NOMO-1 treated with DMSO at 0.1 percent for 48 hours (cell line): ENCODE measurements around the gene ZNF555.
"Not testable (repeated sequence)": the region's sequence is repeated elsewhere in the genome, so short reads cannot be mapped to it uniquely, and the experiment has no call there.

Experiments
- DNase-seq: peaks from one replicate; lab custom pipeline; 2025; ENCODE audit not compliant: unreplicated experiment; lab: John Stamatoyannopoulos, UW

The ZNF555 gene

DNA sequence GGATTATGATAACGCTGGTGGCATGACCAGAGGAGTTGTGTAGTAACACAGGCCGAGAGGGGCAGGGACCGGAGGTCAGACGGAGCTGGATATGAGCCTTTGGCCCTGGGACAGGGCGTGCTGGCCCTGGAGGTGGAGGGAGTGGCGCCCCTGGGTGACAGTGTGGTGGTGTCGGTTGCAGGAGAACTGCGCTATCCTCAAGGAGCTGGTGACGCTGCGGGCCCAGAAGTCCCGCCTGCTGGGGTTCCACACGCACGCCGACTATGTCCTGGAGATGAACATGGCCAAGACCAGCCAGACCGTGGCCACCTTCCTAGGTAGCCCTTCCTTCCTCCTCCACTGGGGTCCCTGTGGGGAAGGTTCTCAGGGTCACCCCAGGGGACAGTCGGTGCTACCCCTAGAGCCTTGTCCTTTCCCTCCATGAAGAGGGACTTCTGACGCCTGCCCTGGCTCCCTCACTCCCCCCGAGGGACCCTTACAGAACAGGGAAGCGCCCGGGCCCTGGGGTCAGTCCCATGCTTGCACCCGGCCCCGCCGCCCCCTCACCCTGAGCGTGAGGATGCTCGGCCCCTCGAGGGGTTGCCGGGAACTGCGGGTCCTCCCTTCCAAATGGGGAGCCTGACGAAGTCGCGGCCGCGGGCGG lies 34.4 kb upstream of the ZNF555 start:
- DNase-seq: no peak

GRCh38 chr19:2807379-2808128 lies 33.7 kb upstream of the ZNF555 start:
- DNase-seq: no peak

GRCh38 chr19:2808129-2808941 lies 32.9 kb upstream of the ZNF555 start:
- no peak for DNase-seq

DNA sequence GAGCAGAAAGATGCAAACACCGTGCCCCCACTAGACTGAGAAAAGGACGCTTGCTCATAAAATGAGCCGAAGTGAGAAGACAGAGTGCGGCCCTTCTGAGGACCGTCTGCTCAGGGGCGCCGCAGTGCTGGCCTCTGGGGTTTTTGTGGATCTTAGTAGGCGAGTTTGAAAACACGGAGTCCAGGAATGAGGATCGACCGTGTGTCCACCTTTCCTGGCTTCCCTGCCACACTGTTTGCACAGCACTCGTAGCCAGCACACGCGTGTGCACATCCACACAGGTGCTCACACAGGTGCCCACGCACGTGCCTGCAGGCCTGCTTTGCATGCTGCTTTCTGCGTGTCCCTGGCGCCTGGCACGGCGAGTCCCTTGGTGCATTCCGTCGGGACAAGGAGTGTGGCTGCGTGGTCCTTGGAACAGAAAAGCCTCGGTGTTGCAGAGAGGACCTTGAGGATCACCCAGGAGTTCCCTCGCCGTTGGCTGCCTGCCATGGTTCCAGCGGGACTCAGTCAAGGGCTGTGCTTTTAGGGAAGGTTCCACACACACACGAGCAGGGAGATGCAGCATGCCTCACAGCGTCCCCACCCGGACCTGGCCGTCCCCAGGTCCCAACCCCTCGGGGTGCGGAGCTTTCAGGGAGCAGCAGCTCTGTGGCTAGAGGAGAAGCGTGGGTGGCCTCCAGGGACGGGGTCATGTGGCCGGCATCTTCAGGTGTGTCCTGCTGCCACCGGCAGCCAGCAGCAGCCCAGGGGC lies 31.7 kb upstream of the ZNF555 start:
- DNase-seq: no peak

- no peak for DNase-seq
These were observed 30.9 kb upstream of the ZNF555 start for GRCh38 chr19:2810141-2811091.

DNA sequence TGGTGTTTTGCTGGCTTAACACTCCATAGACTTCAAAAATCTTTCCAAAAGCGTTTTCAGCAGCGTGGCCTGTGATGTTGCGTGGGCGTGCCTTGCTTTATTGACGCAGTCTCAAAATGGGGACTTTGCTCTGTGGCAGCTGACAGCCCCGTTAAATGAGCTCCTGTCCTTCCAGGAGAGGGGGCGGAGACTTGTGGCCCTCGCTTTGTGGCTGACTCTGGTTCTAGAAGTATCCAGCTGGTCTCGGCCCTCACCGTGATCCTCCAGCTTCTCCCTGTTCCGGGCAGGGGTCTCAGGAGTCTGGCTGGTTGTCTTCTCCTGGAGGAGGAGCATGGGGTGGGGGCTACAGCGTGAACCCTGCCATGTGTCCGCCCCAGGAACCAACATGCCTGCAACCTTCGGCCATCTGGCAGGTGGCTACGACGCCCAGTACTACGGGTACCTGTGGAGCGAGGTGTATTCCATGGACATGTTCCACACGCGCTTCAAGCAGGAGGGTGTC lies 30.0 kb upstream of the ZNF555 start:
- DNase-seq: no peak

DNA sequence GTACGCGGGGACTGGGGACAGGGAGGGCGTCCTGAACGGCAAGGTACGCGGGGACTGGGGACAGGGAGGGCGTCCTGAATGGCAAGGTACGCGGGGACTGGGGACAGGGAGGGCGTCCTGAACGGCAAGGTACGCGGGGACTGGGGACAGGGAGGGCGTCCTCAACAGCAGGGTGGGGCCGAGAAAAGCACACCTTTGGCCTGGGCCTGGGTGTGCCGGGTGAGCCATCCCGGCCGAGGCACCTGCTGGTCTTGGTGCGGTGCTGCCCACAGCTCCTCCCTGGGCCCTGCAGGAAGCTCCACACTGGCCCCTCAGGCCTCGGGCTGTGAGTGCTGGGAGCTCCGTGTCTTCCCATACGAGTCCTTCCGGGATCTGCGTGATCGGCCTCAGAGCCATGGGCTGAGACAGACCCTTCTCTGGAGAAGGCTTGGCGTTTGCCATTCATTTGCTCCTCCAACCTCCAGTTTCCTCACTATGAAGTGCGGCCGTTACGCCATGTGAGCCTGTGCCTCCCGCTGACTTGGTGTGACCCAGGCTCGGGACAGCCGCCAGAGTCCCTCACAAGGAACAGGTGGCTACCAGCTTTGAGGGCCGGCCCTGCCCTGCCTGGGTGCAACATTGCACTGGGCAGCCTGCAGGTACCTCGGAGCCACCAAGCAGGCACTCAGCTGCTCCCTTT lies 29.4 kb upstream of the ZNF555 start:
- no peak for DNase-seq

- no peak for DNase-seq
These were observed 28.7 kb upstream of the ZNF555 start for GRCh38 chr19:2812414-2813234.

- DNase-seq: no peak
These were observed 27.8 kb upstream of the ZNF555 start for GRCh38 chr19:2813235-2814160.

GRCh38 chr19:2814426-2814825 lies 26.8 kb upstream of the ZNF555 start:
- no peak for DNase-seq

GRCh38 chr19:2815191-2815614 lies 26.1 kb upstream of the ZNF555 start:
- DNase-seq: no peak

DNA sequence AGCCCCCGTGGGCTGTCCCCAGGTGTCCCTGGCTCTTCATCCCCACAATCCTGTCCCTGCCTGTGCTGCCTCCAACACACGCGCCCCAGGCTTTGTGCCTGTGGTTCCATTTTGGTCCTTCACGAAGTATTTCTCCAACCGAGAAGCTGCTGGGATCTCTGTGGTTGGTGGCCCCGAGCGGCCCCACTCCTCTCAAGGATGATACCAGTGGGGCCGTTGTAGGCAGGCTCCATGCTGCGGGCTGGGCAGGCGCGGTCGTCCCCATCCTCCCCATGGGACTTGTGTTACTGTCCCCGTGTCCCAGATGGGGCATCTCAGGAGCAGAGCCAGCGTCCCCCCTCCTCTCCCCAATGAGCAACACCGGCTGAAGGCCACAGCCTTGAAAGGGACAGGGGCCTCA lies 25.4 kb upstream of the ZNF555 start:
- DNase-seq: no peak

DNA sequence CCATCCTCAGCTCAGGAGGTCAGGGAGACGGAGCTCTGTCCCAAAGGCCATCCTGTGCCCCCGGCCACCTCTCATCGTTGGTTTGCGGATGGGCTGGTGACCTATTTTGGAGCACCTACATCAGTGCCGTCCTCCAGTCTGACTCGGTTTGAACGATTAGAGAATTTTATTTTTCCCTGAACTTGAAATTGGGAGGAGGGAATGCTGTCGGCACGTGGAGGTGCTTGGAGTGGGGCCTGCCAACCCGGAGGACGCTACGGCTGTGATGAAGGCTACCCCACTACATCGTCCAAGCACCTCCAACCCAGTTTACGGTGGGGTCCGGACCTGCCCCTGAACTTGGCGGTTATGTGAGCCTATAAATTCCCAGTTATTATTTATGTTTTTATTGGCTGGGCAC lies 24.6 kb upstream of the ZNF555 start:
- DNase-seq: no peak

GRCh38 chr19:2817237-2817829 lies 23.9 kb upstream of the ZNF555 start:
- DNase-seq: not testable (repeated sequence)

DNA sequence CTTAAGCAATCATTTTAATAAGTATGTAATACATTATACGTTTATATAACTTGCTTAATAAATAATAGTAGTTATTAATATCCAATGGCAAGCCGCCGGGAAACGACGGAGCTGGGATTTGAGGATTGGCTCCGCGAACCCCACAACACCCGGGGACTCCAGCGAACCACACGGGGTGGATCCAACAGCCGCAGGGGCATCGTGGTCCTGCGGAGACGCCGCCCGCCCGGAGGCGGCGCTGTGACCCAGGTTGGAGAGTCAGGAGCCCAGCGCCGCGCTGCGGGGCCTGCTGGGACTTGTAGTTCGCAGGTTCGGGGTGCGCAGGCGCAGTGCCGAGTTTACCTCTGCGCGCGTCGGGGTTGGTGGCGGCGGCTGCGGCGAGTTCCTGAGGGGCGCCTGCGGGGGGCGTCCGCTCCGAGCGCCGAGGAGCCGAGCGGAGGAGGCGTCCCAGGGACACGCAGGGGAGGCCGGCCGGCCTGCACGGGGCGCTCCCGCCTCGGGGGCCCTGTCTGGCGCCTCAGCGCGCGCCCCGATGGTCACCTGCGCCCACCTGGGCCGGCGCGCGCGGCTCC lies 21.6 kb upstream of the ZNF555 start, which contains the start of gene ZNF554:
ZNF554 (plus strand) TSS at position 329 of the 572 bp plus-strand sequence; CDS start at position 533, 204 bp downstream.
- DNase-seq: peak; percentile 88

GRCh38 chr19:2820112-2820702 lies 21.1 kb upstream of the ZNF555 start:
- DNase-seq: no peak
